ENCODE results near the gene PPP1R12A.

GRCh38 chr12:79949098-79949497 lies 14.2 kb upstream of the PPP1R12A start:
- no peak for TF ChIP-seq CTCF (IDR thresholded peaks at IDR 0.05)
- TF ChIP-seq ZFX (IDR thresholded peaks at IDR 0.05; ENCODE audit: borderline replicate concordance), result no peak
